Dermis blood vessel endothelial cell (primary cell): ENCODE measurements around the gene COL27A1. TPM values are rescaled to one million over a fixed set of nuclear protein-coding genes. Genes with fewer than 3 reads are reported as not detected.
"Not testable (repeated sequence)": the region's sequence is repeated elsewhere in the genome, so short reads cannot be mapped to it uniquely, and the experiment has no call there.

Source experiments
- DNase-seq: peaks from one replicate; pipeline ENCODE4 v3.0.0; 2010
- total RNA-seq: library from RNA; depleted of rRNA; stranded (reverse); fragments of >200 nt; gene quantifications from 2 replicates; pipeline ENCODE4 v1.2.3, GENCODE V29; 2014

Gene COL27A1
- total RNA-seq, 1 donor from 2014 or later = 6.0 TPM

GRCh38 chr9:114311571-114312512 lies 156.5 kb downstream of the COL27A1 start:
- no peak for DNase-seq

- no peak for DNase-seq
Observed at GRCh38 chr9:114312513-114312875, 157.2 kb downstream of the COL27A1 start.

DNA sequence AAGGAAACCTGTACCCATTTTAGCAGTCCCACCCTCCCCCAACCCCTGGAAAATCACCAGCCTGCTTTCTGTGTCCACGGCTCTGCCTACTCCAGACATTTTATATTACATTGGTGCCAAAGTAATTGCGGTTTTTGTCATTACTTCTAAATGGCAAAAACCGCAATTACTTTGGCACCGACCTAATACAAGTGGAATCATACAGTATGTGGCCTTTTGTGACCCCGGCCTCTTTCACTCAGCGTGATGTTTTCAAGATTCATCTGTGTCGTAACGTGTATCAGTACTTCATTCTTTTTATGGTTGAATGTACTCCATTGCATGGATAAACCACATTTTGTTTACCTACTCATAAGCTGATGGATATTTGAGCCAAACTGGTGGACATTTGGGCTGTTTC lies 157.8 kb downstream of the COL27A1 start:
- no peak for DNase-seq

GRCh38 chr9:114314256-114314867 lies 159.0 kb downstream of the COL27A1 start:
- no peak for DNase-seq

DNA sequence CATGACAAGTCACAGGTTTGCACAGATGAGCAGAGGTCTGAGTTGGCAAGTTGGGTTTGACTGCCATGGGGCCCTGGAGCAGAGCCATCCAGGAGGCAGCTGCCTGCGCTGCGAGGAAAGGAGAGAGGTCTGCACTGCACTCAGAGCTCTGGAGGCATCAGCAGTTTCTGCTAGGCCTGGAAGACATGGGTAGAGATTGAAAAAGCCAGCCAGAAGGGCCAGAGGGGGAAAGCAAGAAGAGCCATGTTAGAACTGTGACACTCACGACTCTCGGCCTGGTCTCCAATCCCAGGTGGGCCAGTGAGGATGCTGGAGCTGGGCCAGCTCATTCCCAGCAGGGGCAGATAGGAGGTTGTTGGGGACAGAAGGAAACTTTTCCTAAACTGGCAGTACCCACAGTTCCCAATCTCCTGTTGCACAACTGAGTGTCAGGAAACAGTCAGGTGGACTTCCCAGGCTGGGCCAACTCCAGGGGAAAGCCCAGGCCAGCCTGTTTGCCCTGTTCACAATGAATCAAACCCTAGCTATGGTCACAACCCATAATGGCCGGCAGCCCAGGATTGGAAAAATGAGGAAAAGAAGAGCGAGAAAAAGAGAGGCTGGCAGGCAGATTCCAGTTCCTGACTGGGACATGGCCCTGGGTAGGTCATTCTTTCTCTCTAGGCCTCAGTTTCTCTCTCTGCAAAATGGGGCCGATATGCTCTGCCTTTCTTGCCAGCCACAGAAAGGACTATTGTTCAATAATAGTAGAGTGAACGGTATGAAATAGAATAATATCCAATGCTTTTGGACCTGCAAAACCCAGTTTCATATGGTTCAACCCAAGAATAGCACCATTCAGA lies 159.8 kb downstream of the COL27A1 start:
- DNase-seq = no peak

GRCh38 chr9:114315723-114316363 lies 160.5 kb downstream of the COL27A1 start:
- no peak for DNase-seq

- DNase-seq = no peak
Observed at GRCh38 chr9:114316605-114317230, 161.4 kb downstream of the COL27A1 start.

- DNase-seq = no peak
Observed at GRCh38 chr9:114317665-114318357, 162.5 kb downstream of the COL27A1 start.

GRCh38 chr9:114318416-114318815 lies 163.1 kb downstream of the COL27A1 start:
- DNase-seq = no peak

- no peak for DNase-seq
Observed at GRCh38 chr9:114319147-114319546, 163.8 kb downstream of the COL27A1 start.

DNA sequence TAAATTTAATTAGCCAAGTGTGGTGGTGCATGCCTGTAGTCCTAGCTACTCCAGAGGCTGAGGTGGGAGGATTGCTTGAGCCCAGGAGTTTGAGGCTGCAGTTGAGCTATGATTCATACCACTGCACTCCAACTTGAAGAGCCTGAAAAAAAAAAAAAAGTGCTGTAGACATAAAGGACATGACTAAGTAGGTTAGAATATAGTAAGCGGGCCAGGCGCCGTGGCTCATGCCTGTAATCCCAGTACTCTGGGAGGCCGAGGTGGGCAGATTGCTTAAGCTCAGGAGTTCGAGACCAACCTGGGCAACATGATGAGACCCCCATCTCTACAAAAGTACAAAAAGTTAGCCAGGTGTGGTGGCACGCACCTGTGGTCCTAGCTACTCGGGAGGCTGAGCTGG lies 165.4 kb downstream of the COL27A1 start:
- peak; percentile 27 for DNase-seq

DNA sequence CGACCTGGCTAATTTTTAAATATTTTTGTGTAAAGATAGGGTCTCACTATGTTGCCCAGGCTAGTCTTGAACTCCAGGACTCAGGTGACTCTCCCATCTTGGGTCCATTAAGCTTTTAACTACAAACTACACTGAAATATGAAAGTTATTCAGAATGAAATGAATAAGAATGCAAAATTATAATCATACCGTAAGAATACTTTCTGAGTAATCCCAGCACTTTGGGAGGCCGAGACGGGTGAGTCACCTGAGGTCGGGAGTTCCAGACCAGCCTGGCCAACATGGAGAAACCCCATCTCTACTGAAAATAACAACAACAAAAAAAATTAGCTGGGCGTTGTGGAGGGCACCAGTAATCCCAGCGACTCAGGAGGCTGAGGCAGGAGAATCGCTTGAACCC lies 166.4 kb downstream of the COL27A1 start:
- no peak for DNase-seq

DNA sequence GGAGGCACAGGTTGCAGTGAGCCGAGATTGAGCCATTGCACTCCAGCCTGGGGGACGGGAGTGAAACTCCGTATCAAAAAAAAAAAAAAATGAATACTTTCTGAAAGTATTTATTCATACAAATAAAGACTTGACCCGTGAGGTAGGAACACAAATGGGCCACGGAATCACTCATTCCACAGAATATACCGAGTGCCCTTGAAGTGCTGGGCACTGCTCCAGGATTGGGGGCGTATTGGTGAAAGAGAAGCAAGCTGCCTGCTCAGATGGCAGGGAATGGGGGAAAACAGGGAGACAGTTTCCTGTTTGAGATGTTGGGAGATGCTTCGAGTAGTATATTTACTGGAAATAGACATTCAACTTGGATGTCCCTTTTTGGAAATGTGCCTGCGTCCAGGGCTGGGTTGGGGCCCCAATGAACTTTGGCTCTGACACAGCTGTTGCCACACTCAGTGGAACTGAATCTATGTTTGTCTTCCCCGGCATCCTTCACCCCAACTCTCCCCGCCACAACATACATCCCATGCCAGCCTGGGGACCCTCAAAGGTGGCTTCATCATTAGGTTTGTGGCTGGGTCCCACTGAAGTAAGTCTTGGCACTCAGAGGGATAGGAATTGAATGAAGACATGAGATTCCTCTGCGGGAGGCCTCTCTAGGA lies 167.0 kb downstream of the COL27A1 start:
- DNase-seq = not testable (repeated sequence)

DNA sequence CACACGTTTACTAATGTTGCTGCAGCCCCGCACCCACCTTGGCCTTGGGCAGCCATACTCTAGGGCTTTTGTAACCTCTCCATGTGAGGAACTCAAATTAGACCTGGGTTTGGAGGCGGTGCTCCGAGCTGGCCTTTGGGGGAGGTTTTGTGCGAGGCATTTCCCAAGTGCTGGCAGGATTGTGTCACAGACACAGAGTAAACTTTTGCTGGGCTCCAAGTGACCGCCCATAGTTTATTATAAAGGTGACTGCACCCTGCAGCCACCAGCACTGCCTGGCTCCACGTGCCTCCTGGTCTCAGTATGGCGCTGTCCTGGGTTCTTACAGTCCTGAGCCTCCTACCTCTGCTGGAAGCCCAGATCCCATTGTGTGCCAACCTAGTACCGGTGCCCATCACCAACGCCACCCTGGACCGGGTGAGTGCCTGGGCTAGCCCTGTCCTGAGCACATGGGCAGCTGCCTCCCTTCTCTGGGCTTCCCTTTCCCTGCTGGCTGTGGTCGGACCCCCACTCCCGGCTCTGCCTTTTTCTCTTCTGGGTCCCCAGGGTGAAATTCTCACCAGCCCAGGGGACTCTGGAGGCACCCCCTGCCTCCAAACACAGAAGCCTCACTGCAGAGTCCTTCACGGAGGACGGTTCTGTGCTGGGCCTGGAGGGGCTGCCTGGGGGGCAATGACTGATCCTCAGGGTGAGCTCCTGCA lies 167.6 kb downstream of the COL27A1 start, which contains the start of gene ORM1:
Gene ORM1 (plus strand): TSS at position 268 of the 701 bp plus-strand sequence. CDS start 36 bp downstream, at position 304.
- DNase-seq = not testable (repeated sequence)

DNA sequence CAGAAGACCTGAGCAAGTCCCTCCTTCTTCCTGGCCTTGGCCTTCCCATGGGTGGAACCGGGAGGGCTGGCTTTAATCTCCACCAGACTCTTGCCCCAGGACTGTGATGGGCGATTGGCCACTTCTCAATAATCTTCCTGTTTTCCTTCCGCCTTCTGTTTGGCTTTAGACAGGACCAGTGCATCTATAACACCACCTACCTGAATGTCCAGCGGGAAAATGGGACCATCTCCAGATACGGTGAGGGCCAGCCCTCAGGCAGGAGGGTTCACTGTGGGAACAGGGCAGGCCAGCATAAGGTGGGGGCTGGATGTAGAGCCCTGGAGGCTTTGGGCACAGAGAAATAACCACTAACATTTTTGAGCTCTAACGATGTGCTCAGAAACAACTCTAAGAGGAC lies 168.5 kb downstream of the COL27A1 start:
- not testable (repeated sequence) for DNase-seq

GRCh38 chr9:114324492-114324891 lies 169.2 kb downstream of the COL27A1 start:
- no peak for DNase-seq

DNA sequence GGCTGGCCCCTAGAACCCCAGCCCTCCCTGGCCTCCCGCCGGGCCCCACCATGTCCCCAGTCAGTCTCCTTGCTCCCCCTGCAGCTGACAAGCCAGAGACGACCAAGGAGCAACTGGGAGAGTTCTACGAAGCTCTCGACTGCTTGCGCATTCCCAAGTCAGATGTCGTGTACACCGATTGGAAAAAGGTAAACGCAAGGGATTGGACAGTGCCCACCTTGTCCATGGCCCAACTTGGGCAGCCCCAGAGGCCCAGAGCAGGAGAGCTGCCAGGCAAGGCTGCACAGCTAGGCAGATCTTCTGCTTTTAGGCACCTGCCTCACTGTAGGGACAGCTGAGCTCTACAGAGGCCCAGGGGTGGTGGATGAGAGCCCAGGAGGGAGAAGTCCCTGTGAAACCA lies 169.6 kb downstream of the COL27A1 start:
- not testable (repeated sequence) for DNase-seq

- DNase-seq = not testable (repeated sequence)
Observed at GRCh38 chr9:114325684-114326254, 170.4 kb downstream of the COL27A1 start.

GRCh38 chr9:114327749-114328148 lies 172.4 kb downstream of the COL27A1 start:
- no peak for DNase-seq
